Suprapubic skin (tissue), 4 donors: ENCODE measurements around the gene DDX31. TPM values are rescaled to one million over a fixed set of nuclear protein-coding genes. Genes with fewer than 3 reads are reported as not detected.
A peak's percentile ranks its signal among the peaks of the same experiment; 100 is the strongest.
"Not testable (repeated sequence)": the region's sequence is repeated elsewhere in the genome, so short reads cannot be mapped to it uniquely, and the experiment has no call there.

Source experiments
- DNase-seq, 2 donors: peaks; one replicate each; pipeline ENCODE4 v3.0.0-alpha.2; 2019; ENCODE audit warnings: low spot score in 2 of 2
- H3K27ac ChIP-seq: fragments of 200-600 bp; sonication (generic); one replicate; pipeline ENCODE4 v1.5.1; 2019
- H3K27me3 ChIP-seq: fragments of 200-600 bp; sonication (generic); one replicate; pipeline ENCODE4 v1.5.1; 2019
- H3K36me3 ChIP-seq: fragments of 200-600 bp; sonication (generic); one replicate; pipeline ENCODE4 v1.5.1; 2019
- H3K4me1 ChIP-seq: fragments of 200-600 bp; sonication (generic); one replicate; pipeline ENCODE4 v1.5.1; 2019
- H3K4me3 ChIP-seq: fragments of 200-600 bp; sonication (generic); one replicate; pipeline ENCODE4 v1.5.1; 2019; ENCODE audit warnings: mild to moderate bottlenecking
- H3K9me3 ChIP-seq: fragments of 200-600 bp; sonication (generic); one replicate; pipeline ENCODE4 v1.5.1; 2019
- EP300 ChIP-seq: sonication (generic); formaldehyde crosslinking; IDR thresholded peaks from one replicate; pipeline ENCODE4 v1.6.1; 2017; ENCODE audit warnings: antibody characterized with exemption
- POLR2A ChIP-seq, 2 donors: fragments of 450-650 bp; IDR thresholded peaks; one replicate each; pipeline ENCODE4 v1.6.1; 2017; ENCODE audit warnings: antibody characterized with exemption in 2 of 2, mild to moderate bottlenecking in 2 of 2, moderate library complexity in 2 of 2
- POLR2AphosphoS5 ChIP-seq, 3 donors: sonication (generic); formaldehyde crosslinking; IDR thresholded peaks; one replicate each; pipeline ENCODE4 v1.6.1; 2017; ENCODE audit warnings: antibody characterized with exemption in 3 of 3
- WGBS: methylation state at CpG from one replicate; pipeline ENCODE4 v1.1.5; 2018; 5-methylcytosine and 5-hydroxymethylcytosine counted together
- total RNA-seq, 4 donors: library from RNA; depleted of rRNA; stranded (reverse); fragments of >200 nt; gene quantifications; one replicate each; pipeline ENCODE4 v1.1.0, GENCODE V29; 2016
- TF ChIP-seq, protein P1 (sequence below), 2 donors: fragments of 200-600 bp in 1 of 2; fragments of 450-650 bp in 1 of 2; sonication (generic) in 1 of 2; IDR thresholded peaks; one replicate each; pipeline ENCODE4 v1.5.1; 2016 to 2019; ENCODE audit warnings: antibody characterized with exemption in 2 of 2, mild to moderate bottlenecking in 1 of 2, moderate library complexity in 1 of 2

The DDX31 gene
- total RNA-seq, 4 donors from 2014 or later, result 18.6 to 35.8 (median 20.5) TPM

DNA sequence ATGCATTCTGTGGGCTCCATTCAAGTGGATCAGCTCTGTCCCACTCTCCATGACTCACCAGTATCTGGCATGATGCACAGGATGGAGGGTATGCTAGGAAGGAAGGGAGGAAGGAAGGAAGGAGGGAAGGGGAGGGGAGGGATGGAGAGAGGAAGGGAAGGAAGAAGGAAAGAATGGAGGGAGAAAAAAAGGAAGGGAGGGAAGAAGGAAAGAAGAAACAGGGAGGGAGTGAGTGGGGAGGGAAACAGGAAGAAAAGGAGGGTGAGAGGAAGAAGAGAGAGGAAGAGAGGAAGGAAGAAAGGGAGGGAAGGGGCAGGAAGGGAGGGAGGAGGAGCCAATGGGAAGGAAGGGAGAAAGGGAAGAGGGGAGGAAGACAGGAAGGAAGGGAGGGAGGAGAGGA, 92.7 kb downstream of the DDX31 start:
- Histone ChIP-seq H3K9me3 (no peaks in the 10 kb centered on the region), H3K4me3 (no peak overlapping the region), H3K27me3 (peaks cover 98% of the 10 kb centered on the region), H3K27ac (no peak overlapping the region), H3K4me1 (peaks cover 17% of the 10 kb centered on the region), H3K36me3 (no peaks in the 10 kb centered on the region)
- TF ChIP-seq POLR2A (IDR thresholded peaks at IDR 0.05), result no peak
- no peak for TF ChIP-seq POLR2AphosphoS5 (IDR thresholded peaks at IDR 0.05)
- no peak for TF ChIP-seq EP300
- DNase-seq, result no peak

DNA sequence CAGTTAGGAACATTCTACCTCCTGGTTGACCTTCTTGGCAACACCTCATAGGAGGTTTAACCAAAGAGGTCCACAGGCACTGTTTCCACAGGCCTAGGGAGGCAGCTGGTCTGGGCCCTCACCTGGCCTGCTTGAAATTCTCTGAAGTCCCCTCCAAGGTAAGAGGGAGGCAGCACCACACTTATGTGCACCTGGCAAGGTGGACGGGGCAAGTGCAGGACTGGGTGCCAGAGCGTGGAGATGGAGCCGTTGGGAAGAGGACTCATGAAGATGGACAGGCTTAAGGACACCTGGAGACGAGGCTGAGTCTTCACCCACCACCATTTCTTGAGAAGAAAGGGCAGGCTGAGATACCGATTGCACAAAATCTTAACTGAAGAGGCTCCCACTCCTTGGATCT, 94.0 kb downstream of the DDX31 start:
- DNase-seq, result no peak
- peaks cover 8% of the 10 kb centered on the region for H3K4me1 ChIP-seq
- peaks cover 88% of the 10 kb centered on the region for H3K27me3 ChIP-seq
- H3K4me3 ChIP-seq, result no peak overlapping the region
- H3K9me3 ChIP-seq, result no peaks in the 10 kb centered on the region
- TF ChIP-seq POLR2AphosphoS5 (IDR thresholded peaks at IDR 0.05), result no peak
- no peak for TF ChIP-seq EP300
- TF ChIP-seq POLR2A (IDR thresholded peaks at IDR 0.05), result no peak
- TF ChIP-seq, protein P1, sequence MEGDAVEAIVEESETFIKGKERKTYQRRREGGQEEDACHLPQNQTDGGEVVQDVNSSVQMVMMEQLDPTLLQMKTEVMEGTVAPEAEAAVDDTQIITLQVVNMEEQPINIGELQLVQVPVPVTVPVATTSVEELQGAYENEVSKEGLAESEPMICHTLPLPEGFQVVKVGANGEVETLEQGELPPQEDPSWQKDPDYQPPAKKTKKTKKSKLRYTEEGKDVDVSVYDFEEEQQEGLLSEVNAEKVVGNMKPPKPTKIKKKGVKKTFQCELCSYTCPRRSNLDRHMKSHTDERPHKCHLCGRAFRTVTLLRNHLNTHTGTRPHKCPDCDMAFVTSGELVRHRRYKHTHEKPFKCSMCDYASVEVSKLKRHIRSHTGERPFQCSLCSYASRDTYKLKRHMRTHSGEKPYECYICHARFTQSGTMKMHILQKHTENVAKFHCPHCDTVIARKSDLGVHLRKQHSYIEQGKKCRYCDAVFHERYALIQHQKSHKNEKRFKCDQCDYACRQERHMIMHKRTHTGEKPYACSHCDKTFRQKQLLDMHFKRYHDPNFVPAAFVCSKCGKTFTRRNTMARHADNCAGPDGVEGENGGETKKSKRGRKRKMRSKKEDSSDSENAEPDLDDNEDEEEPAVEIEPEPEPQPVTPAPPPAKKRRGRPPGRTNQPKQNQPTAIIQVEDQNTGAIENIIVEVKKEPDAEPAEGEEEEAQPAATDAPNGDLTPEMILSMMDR (IDR thresholded peaks at IDR 0.05), result no peak
- no peak overlapping the region for H3K27ac ChIP-seq
- WGBS, result 77% methylated on average over 5 of the region's 5 CpGs
- H3K36me3 ChIP-seq, result no peaks in the 10 kb centered on the region

DNA sequence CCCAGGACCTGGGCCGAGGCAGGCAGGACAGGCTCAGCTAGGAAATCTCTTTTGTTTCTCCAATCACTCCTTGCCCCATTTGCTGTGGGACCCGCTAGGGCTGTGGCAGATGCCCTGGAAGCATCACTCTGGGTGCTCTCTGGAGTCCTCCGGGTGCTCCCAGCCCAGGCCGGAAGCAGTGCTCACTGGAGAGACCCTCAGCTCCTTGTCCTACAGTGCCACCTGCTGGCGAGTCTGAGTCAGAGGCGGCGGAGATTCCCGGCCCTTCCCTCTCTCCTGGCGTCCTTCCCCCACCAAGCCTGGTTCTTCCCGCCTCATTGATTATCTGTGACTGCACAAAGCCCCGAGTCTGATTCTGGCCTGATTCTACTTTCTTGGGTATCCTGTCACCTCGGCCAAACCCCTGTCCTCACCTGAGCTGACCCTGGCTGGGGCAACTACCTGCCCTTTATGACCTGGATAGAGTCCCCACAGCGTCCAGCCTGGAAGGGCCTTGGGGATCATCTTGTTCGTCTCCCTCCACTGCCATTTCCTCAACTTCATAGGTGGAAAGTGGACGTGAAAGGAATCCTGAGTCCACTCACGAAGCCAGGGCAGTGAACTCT, 94.7 kb downstream of the DDX31 start:
- Histone ChIP-seq H3K36me3 (no peaks in the 10 kb centered on the region), H3K4me3 (no peak overlapping the region), H3K27ac (no peak overlapping the region), H3K9me3 (no peaks in the 10 kb centered on the region), H3K4me1 (peaks cover 1% of the 10 kb centered on the region), H3K27me3 (peaks cover 81% of the 10 kb centered on the region)
- 9% methylated on average over 12 of the region's 16 CpGs for WGBS
- no peak for DNase-seq
- TF ChIP-seq, protein P1 (IDR thresholded peaks at IDR 0.05), result peak in 1 of 2 donors; percentile 69
- no peak for TF ChIP-seq EP300

DNA sequence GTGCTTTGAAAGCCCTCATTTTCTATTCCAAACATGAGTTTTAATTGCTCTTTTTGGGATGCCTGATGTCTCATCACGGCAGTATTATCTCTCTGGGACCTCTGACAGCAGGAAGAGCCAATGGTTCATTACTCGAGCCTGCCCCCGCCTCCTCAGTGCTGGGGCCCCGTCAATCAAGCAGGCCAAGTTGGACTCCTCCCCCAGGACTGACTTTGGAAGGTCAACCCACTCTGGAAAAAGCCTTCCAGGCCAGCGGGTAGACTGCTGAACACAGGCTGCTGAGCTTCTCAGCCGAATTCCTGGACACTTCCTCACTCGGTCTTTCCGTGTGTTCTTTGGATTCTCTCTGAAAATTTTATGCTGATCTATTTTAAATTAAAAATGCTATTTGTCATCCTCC, 96.9 kb downstream of the DDX31 start:
- Histone ChIP-seq H3K27me3 (peaks cover 59% of the 10 kb centered on the region), H3K9me3 (no peaks in the 10 kb centered on the region), H3K4me1 (no peaks in the 10 kb centered on the region), H3K27ac (no peak overlapping the region), H3K4me3 (no peak overlapping the region), H3K36me3 (no peaks in the 10 kb centered on the region)
- TF ChIP-seq POLR2AphosphoS5 (IDR thresholded peaks at IDR 0.05) (no peak), EP300 (no peak), POLR2A (IDR thresholded peaks at IDR 0.05) (no peak)
- TF ChIP-seq, protein P1 (IDR thresholded peaks at IDR 0.05), result no peak
- 28% methylated on average over 8 of the region's 8 CpGs for WGBS
- DNase-seq, result no peak

DNA sequence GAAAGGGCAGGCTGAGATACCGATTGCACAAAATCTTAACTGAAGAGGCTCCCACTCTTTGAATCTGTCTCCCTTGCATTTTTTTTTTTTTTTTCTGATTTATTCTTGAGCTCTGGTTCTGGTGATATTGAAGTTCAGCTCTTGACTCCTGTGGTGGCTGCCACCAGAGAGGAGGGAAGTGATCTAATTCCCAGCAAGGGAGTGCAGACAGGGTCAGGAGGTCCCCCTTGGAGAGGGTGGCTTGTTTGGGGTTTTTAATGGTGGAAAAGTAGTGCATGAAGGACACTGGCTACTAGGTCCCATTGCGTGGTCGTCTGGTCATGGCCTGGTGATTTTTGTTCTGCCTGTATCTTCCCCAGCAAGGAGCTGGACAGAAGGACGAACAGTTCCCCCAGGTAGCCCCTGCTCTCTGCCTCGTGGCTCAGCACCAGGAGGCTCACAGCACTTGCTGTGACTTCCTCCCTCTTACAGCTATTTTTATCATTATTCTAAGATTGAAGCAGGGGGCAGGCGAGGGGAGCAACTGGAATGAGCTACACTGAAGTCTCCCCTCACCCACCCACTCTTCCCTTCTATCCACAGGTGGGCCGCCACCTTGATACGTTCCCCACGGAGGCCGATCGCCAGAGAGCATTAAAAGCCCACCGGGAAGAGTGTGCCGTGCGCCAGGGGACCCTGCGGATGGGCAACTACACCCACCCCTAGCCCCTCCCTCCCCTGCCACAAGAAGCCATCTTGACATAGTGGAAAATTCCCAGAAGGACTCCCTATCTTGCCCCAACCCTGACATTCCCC, 97.8 kb downstream of the DDX31 start:
- no peak for DNase-seq
- Histone ChIP-seq H3K9me3 (no peaks in the 10 kb centered on the region), H3K4me3 (no peak overlapping the region), H3K4me1 (no peaks in the 10 kb centered on the region), H3K36me3 (no peaks in the 10 kb centered on the region), H3K27ac (no peak overlapping the region), H3K27me3 (peaks cover 50% of the 10 kb centered on the region)
- 81% methylated on average over 15 of the region's 15 CpGs for WGBS
- TF ChIP-seq POLR2A (IDR thresholded peaks at IDR 0.05) (no peak), POLR2AphosphoS5 (IDR thresholded peaks at IDR 0.05) (no peak), EP300 (no peak)
- TF ChIP-seq, protein P1 (IDR thresholded peaks at IDR 0.05), result no peak

DNA sequence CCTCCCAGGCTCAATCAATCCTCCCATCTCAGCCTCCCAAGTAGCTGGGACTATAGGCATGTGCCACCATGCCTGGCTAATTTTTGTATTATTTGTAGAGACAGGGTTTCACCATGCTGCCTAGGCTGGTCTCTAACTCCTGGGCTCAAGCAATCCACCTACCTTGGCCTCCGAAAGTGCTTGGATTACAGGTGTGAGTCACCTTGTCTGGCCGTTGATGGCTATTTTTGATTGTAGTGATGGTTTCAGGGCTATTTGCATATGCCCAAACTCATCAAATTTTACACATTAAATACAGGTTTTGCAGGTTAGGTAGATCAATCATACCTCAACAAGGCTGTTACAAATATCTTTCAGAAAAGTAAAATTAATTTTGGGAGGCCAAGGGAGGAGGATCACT, 101.0 kb downstream of the DDX31 start:
- peaks cover 25% of the 10 kb centered on the region for H3K27me3 ChIP-seq
- not testable (repeated sequence) for H3K4me3 ChIP-seq, H3K27ac ChIP-seq, H3K36me3 ChIP-seq, H3K4me1 ChIP-seq, DNase-seq, H3K9me3 ChIP-seq
- WGBS, result 67% methylated on average over 2 of the region's 2 CpGs
